Measurements from ENCODE around the gene CIART.

CIART gene

DNA sequence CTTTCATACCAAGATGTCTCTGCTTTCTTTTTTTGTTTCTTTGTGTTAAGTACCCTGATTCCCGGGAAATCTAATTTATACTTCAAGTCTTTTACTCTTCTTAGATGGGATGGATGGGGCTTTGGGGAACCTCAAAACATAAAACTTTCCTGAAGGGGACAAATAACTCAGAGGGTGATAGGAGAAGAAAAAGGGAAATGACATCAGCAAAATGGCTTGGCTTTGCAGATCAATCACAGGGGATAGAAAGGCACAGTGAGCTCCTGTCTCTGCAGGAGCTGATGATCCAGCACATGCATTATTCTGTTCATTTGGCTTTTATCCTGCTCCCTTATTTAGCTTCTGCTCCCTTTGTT, 26.2 kb upstream of the CIART start:
- Histone ChIP-seq H2AK5ac (ENCODE audit: low read length) (no peak overlapping the region), H4K91ac (ENCODE audit: low read depth, low read length) (peak overlapping the region; percentile 13), H3K9me3 (ENCODE audit: insufficient read depth, low read depth, low read length) (no peaks in the 10 kb centered on the region), H3K36me3 (ENCODE audit: control insufficient read depth in 1 of 2, insufficient read depth in 2 of 2, low read length in 2 of 2) (no peaks in the 10 kb centered on the region), H3K4me3 (ENCODE audit: low read depth, low read length) (no peak overlapping the region), H3K9ac (ENCODE audit: low read length) (no peak overlapping the region), H3K14ac (ENCODE audit: low read length) (no peak overlapping the region), H3K4me2 (ENCODE audit: low read length) (peak overlapping the region; percentile 42), H3K4ac (ENCODE audit: low read depth, low read length) (no peak overlapping the region), H3K23ac (ENCODE audit: low read length) (no peak overlapping the region), H2AFZ (ENCODE audit: insufficient read depth, low read length, poor library complexity) (no peak overlapping the region), H3K18ac (ENCODE audit: low read length) (no peak overlapping the region), H4K12ac (ENCODE audit: low read depth, low read length) (no peak overlapping the region), H2BK12ac (ENCODE audit: low read length) (no peak overlapping the region), H3K79me2 (ENCODE audit: control insufficient read depth, insufficient read depth, low read length, poor library complexity) (no peaks in the 10 kb centered on the region), H2BK120ac (ENCODE audit: insufficient read depth, low read length, poor library complexity) (no peak overlapping the region), H3K27me3 (ENCODE audit: insufficient read depth, low read length) (no peaks in the 10 kb centered on the region), H2BK5ac (ENCODE audit: low read depth, low read length, poor library complexity) (no peak overlapping the region), H4K8ac (ENCODE audit: low read depth, low read length) (peak overlapping the region; percentile 8), H3K79me1 (ENCODE audit: low read length) (peaks cover 15% of the 10 kb centered on the region), H3K27ac (ENCODE audit: low read depth, low read length) (peak overlapping the region; percentile 41), H3K4me1 (ENCODE audit: control insufficient read depth in 1 of 2, insufficient read depth in 2 of 2, low read length in 2 of 2) (peaks cover 27 to 36% of the 10 kb centered on the region in 2 experiments)
- no CpG with 5 or more reads among the region's 1 CpG for WGBS (ENCODE audit: extremely low coverage, insufficient coverage, insufficient read length)
- no peak for DNase-seq

DNA sequence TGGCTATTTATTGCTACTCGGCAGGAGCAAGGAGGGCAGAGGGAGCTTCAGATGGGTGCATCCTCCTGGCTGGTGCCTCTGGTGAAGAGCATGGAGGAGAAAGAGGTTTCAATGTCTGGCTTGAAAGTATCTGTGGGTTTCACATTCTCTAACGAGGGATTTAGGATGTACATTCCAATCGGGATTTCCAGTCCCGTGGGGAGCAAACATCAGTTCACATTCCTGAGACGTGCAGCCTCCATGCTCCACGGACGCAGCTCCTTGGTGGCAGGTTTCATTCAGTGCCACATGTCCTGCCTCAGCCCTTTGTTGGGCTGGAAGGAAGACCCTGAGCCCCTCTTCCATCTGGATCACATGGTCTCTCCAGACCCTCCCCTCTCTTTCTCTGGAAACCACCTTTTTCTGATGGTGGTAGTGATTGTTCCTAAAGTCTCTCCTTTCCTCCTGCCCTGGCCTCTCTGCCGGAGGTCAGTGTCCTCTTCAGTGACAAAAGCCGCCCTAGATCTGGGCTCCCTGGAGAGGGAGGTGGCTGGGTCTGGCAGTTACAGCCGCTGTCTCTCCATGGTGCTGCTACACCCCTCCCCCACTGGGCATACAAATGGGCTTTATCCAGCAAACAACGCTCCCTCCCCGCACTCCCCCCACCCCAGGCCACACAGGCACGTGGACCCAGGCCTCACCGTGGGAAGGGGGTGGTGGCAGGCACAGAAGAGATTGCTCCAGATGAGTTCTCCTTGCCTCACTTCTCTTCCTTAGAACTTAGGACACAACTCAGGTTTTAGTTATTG, 25.6 kb upstream of the CIART start:
- no peak overlapping the region for H3K14ac ChIP-seq (ENCODE audit: low read length)
- H4K12ac ChIP-seq (ENCODE audit: low read depth, low read length): peak overlapping the region; percentile 6
- H3K36me3 ChIP-seq (ENCODE audit: control insufficient read depth in 1 of 2, insufficient read depth in 2 of 2, low read length in 2 of 2): no peaks in the 10 kb centered on the region
- H3K18ac ChIP-seq (ENCODE audit: low read length): peak overlapping the region; percentile 19
- H3K4me3 ChIP-seq (ENCODE audit: low read depth, low read length): no peak overlapping the region
- H2BK5ac ChIP-seq (ENCODE audit: low read depth, low read length, poor library complexity): peak overlapping the region; percentile 0
- H2AK5ac ChIP-seq (ENCODE audit: low read length): no peak overlapping the region
- H3K4ac ChIP-seq (ENCODE audit: low read depth, low read length): no peak overlapping the region
- peaks cover 15% of the 10 kb centered on the region for H3K79me1 ChIP-seq (ENCODE audit: low read length)
- peaks cover 27 to 36% of the 10 kb centered on the region in 2 experiments for H3K4me1 ChIP-seq (ENCODE audit: control insufficient read depth in 1 of 2, insufficient read depth in 2 of 2, low read length in 2 of 2)
- no peaks in the 10 kb centered on the region for H3K79me2 ChIP-seq (ENCODE audit: control insufficient read depth, insufficient read depth, low read length, poor library complexity)
- peak overlapping the region; percentile 41 for H3K27ac ChIP-seq (ENCODE audit: low read depth, low read length)
- peak in 1 of 2 donors; percentile 12 for DNase-seq
- peak overlapping the region; percentile 25 for H4K8ac ChIP-seq (ENCODE audit: low read depth, low read length)
- H2BK12ac ChIP-seq (ENCODE audit: low read length): no peak overlapping the region
- peak overlapping the region; percentile 42 for H3K4me2 ChIP-seq (ENCODE audit: low read length)
- WGBS (ENCODE audit: extremely low coverage, insufficient coverage, insufficient read length): no CpG with 5 or more reads among the region's 14 CpGs
- H2AFZ ChIP-seq (ENCODE audit: insufficient read depth, low read length, poor library complexity): no peak overlapping the region
- H2BK120ac ChIP-seq (ENCODE audit: insufficient read depth, low read length, poor library complexity): peak overlapping the region; percentile 40
- no peak overlapping the region for H3K9ac ChIP-seq (ENCODE audit: low read length)
- H3K23ac ChIP-seq (ENCODE audit: low read length): no peak overlapping the region
- H4K91ac ChIP-seq (ENCODE audit: low read depth, low read length): peak overlapping the region; percentile 13
- H3K27me3 ChIP-seq (ENCODE audit: insufficient read depth, low read length): no peaks in the 10 kb centered on the region
- H3K9me3 ChIP-seq (ENCODE audit: insufficient read depth, low read depth, low read length): no peaks in the 10 kb centered on the region

DNA sequence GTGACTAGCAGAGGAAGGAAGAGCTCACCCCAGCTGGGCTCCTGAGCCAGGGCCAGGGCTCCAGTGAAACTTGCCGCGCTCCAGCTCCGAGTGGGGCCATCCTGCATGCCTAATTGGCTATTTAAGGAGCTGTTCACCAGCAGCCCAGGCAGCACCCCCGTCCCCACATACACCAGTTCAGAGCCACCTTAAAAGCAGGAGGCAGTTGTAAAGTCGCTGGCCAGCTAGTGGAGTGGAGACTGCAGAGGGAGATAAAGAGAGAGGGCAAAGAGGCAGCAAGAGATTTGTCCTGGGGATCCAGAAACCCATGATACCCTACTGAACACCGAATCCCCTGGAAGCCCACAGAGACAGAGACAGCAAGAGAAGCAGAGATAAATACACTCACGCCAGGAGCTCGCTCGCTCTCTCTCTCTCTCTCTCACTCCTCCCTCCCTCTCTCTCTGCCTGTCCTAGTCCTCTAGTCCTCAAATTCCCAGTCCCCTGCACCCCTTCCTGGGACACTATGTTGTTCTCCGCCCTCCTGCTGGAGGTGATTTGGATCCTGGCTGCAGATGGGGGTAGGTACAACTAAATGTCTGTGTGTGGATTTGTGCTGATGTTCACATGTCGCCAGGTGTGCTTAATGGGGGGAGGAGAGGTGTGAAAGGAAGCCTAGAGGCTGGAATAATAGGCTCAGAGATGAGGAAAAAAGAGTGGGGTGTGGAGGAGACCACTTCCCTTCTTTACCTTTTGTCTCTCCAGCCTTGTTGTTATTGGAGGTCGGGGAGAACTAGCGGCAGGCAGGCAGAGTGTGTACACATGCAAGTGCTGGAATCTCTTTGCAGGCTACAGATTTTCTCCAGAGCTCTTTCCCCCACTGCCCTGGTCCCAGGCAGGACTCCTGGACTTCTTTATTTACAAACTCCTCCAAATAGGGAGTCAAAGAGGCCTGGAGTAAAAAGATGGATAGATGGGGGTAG, 24.4 kb upstream of the CIART start, which contains the start of gene CA14:
Gene CA14 (plus strand): TSS at position 151 of the 962 bp plus-strand sequence. CDS start 355 bp downstream, at position 506.
- Histone ChIP-seq H2BK120ac (ENCODE audit: insufficient read depth, low read length, poor library complexity) (peak within 1 kb of the TSS; percentile 40), H3K79me1 (ENCODE audit: low read length) (peaks cover 15% of the 10 kb centered on the region), H2BK12ac (ENCODE audit: low read length) (peak within 1 kb of the TSS; percentile 27), H3K18ac (ENCODE audit: low read length) (peak within 1 kb of the TSS; percentile 19), H3K27ac (ENCODE audit: low read depth, low read length) (peak within 1 kb of the TSS; percentile 16), H4K8ac (ENCODE audit: low read depth, low read length) (peak within 1 kb of the TSS; percentile 51), H3K9me3 (ENCODE audit: insufficient read depth, low read depth, low read length) (no peaks in the 10 kb centered on the region), H3K79me2 (ENCODE audit: control insufficient read depth, insufficient read depth, low read length, poor library complexity) (no peaks in the 10 kb centered on the region), H3K9ac (ENCODE audit: low read length) (peak within 1 kb of the TSS; percentile 14), H2AK5ac (ENCODE audit: low read length) (no peak within 1 kb of the TSS), H4K12ac (ENCODE audit: low read depth, low read length) (peak within 1 kb of the TSS; percentile 45), H3K23ac (ENCODE audit: low read length) (no peak within 1 kb of the TSS), H2AFZ (ENCODE audit: insufficient read depth, low read length, poor library complexity) (peak within 1 kb of the TSS; percentile 40), H3K4me3 (ENCODE audit: low read depth, low read length) (no peak within 1 kb of the TSS), H3K36me3 (ENCODE audit: control insufficient read depth in 1 of 2, insufficient read depth in 2 of 2, low read length in 2 of 2) (no peaks in the 10 kb centered on the region), H3K4me1 (ENCODE audit: control insufficient read depth in 1 of 2, insufficient read depth in 2 of 2, low read length in 2 of 2) (peaks cover 27 to 36% of the 10 kb centered on the region in 2 experiments), H2BK5ac (ENCODE audit: low read depth, low read length, poor library complexity) (peak within 1 kb of the TSS; percentile 0), H3K4me2 (ENCODE audit: low read length) (peak within 1 kb of the TSS; percentile 42), H3K4ac (ENCODE audit: low read depth, low read length) (no peak within 1 kb of the TSS), H3K14ac (ENCODE audit: low read length) (peak within 1 kb of the TSS; percentile 10), H3K27me3 (ENCODE audit: insufficient read depth, low read length) (no peaks in the 10 kb centered on the region), H4K91ac (ENCODE audit: low read depth, low read length) (peak within 1 kb of the TSS; percentile 45)
- no CpG with 5 or more reads among the region's 13 CpGs for WGBS (ENCODE audit: extremely low coverage, insufficient coverage, insufficient read length)
- DNase-seq: no peak

DNA sequence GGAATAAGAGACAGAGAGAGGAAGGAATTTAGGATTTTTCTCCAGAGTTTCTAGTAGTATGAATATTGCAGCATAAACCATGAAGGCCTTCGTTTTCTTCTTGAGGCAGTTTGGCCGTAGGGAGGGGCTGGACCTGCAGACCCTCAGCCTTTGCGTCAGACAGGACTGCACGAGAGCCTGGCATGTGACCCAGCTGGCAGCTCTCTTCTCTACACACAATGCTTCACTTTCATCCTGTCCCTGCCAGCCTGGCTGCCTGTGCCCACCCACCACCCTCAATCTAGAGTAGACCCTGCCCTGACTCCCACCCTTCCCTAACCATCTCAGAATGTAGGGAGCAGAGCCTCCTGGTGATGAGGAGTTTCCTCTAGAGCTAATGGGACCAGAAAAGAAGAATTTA, 23.1 kb upstream of the CIART start:
- no peaks in the 10 kb centered on the region for H3K36me3 ChIP-seq (ENCODE audit: control insufficient read depth in 1 of 2, insufficient read depth in 2 of 2, low read length in 2 of 2)
- peak overlapping the region; percentile 51 for H2BK12ac ChIP-seq (ENCODE audit: low read length)
- H2AFZ ChIP-seq (ENCODE audit: insufficient read depth, low read length, poor library complexity): no peak overlapping the region
- no peak overlapping the region for H4K8ac ChIP-seq (ENCODE audit: low read depth, low read length)
- no peaks in the 10 kb centered on the region for H3K27me3 ChIP-seq (ENCODE audit: insufficient read depth, low read length)
- H3K79me2 ChIP-seq (ENCODE audit: control insufficient read depth, insufficient read depth, low read length, poor library complexity): no peaks in the 10 kb centered on the region
- H2AK5ac ChIP-seq (ENCODE audit: low read length): peak overlapping the region; percentile 27
- H3K4me3 ChIP-seq (ENCODE audit: low read depth, low read length): no peak overlapping the region
- H3K18ac ChIP-seq (ENCODE audit: low read length): no peak overlapping the region
- peak overlapping the region; percentile 40 for H3K27ac ChIP-seq (ENCODE audit: low read depth, low read length)
- no peak for DNase-seq
- no peaks in the 10 kb centered on the region for H3K9me3 ChIP-seq (ENCODE audit: insufficient read depth, low read depth, low read length)
- no peak overlapping the region for H3K9ac ChIP-seq (ENCODE audit: low read length)
- peak overlapping the region; percentile 8 for H3K4ac ChIP-seq (ENCODE audit: low read depth, low read length)
- H3K4me2 ChIP-seq (ENCODE audit: low read length): peak overlapping the region; percentile 10
- H3K23ac ChIP-seq (ENCODE audit: low read length): no peak overlapping the region
- WGBS (ENCODE audit: extremely low coverage, insufficient coverage, insufficient read length): no CpG with 5 or more reads among the region's 4 CpGs
- H4K91ac ChIP-seq (ENCODE audit: low read depth, low read length): peak overlapping the region; percentile 50
- H2BK5ac ChIP-seq (ENCODE audit: low read depth, low read length, poor library complexity): no peak overlapping the region
- peaks cover 27 to 36% of the 10 kb centered on the region in 2 experiments for H3K4me1 ChIP-seq (ENCODE audit: control insufficient read depth in 1 of 2, insufficient read depth in 2 of 2, low read length in 2 of 2)
- H3K79me1 ChIP-seq (ENCODE audit: low read length): peaks cover 15% of the 10 kb centered on the region
- H4K12ac ChIP-seq (ENCODE audit: low read depth, low read length): no peak overlapping the region
- no peak overlapping the region for H3K14ac ChIP-seq (ENCODE audit: low read length)
- no peak overlapping the region for H2BK120ac ChIP-seq (ENCODE audit: insufficient read depth, low read length, poor library complexity)
